ENCODE data around the gene OR6C1.

DNA sequence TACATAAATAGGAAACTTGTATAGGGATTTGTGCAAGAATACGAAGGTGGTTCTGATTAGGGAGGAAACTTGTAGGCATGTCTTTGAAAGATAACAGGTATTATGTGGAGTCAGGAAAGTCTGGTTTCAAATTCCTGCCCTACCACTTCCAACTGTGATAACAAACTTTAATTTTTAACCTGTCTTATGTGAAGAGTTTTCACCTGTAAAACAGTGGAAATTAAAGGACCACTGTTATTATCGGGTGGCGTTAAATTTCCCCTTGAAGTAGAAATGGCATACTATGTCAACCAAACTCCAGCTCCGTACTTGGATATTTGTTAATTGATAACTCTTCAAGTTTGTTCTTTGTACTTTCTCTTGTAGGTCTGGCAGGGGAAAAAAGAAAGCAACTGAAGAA lies 6.1 kb downstream of the OR6C1 start:
- no peak for TF ChIP-seq POLR2A (IDR thresholded peaks at IDR 0.05)
- TF ChIP-seq CTCF (IDR thresholded peaks at IDR 0.05), result no peak
- no peak for TF ChIP-seq EP300 (IDR thresholded peaks at IDR 0.05)
- no peak for TF ChIP-seq POLR2AphosphoS5 (IDR thresholded peaks at IDR 0.05)

Data from stomach (tissue), 4 donors.